ENCODE results near the gene ESPNL. TPM values are rescaled to one million over a fixed set of nuclear protein-coding genes. Genes with fewer than 3 reads are reported as not detected.

Gene ESPNL
- total RNA-seq, 4 donors from 2014 or later, result 0.27 to 2.5 TPM; not detected in 2

- TF ChIP-seq POLR2A (IDR thresholded peaks at IDR 0.05), result no peak
- no peak for TF ChIP-seq CTCF (IDR thresholded peaks at IDR 0.05)
- Histone ChIP-seq H3K9me3 (no peaks in the 10 kb centered on the region), H3K4me3 (no peak overlapping the region), H3K4me1 (peaks cover 0 to 8% (median 0%) of the 10 kb centered on the region in 4 donors), H3K27me3 (no peaks in the 10 kb centered on the region), H3K36me3 (peaks cover 0 to 60% (median 0%) of the 10 kb centered on the region in 3 donors), H3K27ac (no peak overlapping the region)
- DNase-seq, result no peak
Observed at GRCh38 chr2:238171575-238172187, 71.5 kb downstream of the ESPNL start.

- Histone ChIP-seq H3K4me3 (no peak overlapping the region), H3K36me3 (peaks cover 0 to 68% (median 0%) of the 10 kb centered on the region in 3 donors), H3K27ac (no peak overlapping the region), H3K27me3 (no peaks in the 10 kb centered on the region), H3K9me3 (no peaks in the 10 kb centered on the region), H3K4me1 (peaks cover 0 to 8% (median 0%) of the 10 kb centered on the region in 4 donors)
- TF ChIP-seq POLR2A (IDR thresholded peaks at IDR 0.05), result no peak
- no peak for TF ChIP-seq CTCF (IDR thresholded peaks at IDR 0.05)
- no peak for DNase-seq
Observed at GRCh38 chr2:238172439-238172838, 72.3 kb downstream of the ESPNL start.

DNA sequence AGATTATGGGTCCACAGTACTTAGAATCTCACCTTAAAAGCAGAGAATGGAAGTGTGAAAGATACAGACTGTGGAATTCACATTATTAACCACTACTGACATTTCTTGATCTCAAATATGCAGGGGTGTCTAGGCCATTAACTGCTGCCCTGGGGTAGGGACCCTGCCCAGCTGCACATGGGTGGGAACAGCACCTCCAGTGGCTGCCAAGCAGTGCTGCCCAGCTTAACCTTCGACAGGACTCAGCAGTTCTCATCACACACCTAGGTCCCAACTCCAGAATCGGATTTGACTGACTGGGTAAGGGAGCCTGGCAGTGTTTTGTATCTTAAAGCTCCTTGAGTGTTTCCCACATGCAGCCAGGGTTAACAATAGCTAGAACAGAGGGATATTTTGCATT, 73.6 kb downstream of the ESPNL start:
- no peak overlapping the region for H3K4me3 ChIP-seq
- peaks cover 0 to 8% (median 0%) of the 10 kb centered on the region in 4 donors for H3K4me1 ChIP-seq
- H3K27me3 ChIP-seq, result no peaks in the 10 kb centered on the region
- TF ChIP-seq POLR2A (IDR thresholded peaks at IDR 0.05), result no peak
- DNase-seq, result no peak
- no peaks in the 10 kb centered on the region for H3K9me3 ChIP-seq
- peaks cover 0 to 79% (median 0%) of the 10 kb centered on the region in 3 donors for H3K36me3 ChIP-seq
- no peak overlapping the region for H3K27ac ChIP-seq

DNA sequence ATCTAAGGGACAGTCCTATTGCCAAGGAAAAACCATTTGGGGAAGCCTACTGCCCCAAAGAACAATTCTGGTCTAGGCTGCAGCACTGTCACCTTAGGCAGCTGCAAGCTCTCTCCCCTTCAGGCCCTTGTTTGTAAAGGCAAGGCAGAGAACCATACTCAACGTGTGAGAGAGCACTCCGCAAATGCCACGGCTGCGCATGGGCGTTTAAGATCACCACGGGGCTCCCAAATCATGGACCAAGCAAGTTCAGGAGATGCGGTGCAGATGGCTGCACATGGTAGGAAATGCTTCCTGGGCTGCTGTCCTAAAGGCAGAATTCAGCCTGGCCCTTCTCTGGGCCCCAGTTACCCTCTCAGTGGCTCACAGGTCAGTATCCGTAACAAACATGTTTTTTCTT, 74.2 kb downstream of the ESPNL start:
- no peak overlapping the region for H3K27ac ChIP-seq
- H3K9me3 ChIP-seq, result no peaks in the 10 kb centered on the region
- no peaks in the 10 kb centered on the region for H3K27me3 ChIP-seq
- DNase-seq, result no peak
- peaks cover 0 to 8% (median 0%) of the 10 kb centered on the region in 4 donors for H3K4me1 ChIP-seq
- TF ChIP-seq POLR2A (IDR thresholded peaks at IDR 0.05) (no peak), CTCF (IDR thresholded peaks at IDR 0.05) (no peak)
- H3K36me3 ChIP-seq, result peaks cover 0 to 79% (median 0%) of the 10 kb centered on the region in 3 donors
- no peak overlapping the region for H3K4me3 ChIP-seq

- H3K4me1 ChIP-seq, result peaks cover 0 to 5% (median 0%) of the 10 kb centered on the region in 4 donors
- no peak overlapping the region for H3K4me3 ChIP-seq
- no peaks in the 10 kb centered on the region for H3K9me3 ChIP-seq
- H3K27me3 ChIP-seq, result no peaks in the 10 kb centered on the region
- H3K27ac ChIP-seq, result no peak overlapping the region
- peaks cover 0 to 79% (median 0%) of the 10 kb centered on the region in 3 donors for H3K36me3 ChIP-seq
- DNase-seq, result no peak
- TF ChIP-seq POLR2A (IDR thresholded peaks at IDR 0.05), result no peak
- no peak for TF ChIP-seq CTCF (IDR thresholded peaks at IDR 0.05)
Observed at GRCh38 chr2:238174701-238175100, 74.6 kb downstream of the ESPNL start.

DNA sequence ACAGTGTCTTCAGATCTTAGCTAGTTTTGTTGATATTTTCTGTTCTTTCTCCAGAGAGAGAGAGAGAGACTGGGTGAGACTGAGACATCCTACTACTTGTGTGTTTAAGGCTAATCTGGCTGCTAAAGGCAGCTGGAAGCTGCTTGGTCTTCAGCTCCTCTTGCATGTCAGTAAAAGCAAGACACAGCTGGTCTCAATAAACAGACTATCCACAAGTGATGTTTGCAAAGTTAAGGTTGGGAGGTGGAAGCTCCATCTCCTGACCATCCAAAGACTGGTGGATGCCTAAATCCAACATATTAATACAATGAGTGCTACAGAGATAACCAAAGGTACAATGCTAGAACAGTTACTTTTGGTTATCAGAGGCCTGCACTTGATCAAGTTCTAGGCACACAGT, 76.5 kb downstream of the ESPNL start:
- no peaks in the 10 kb centered on the region for H3K4me1 ChIP-seq
- H3K27ac ChIP-seq, result peak overlapping the region in 2 of 4 donors; percentile 12 to 56
- H3K4me3 ChIP-seq, result no peak overlapping the region
- TF ChIP-seq CTCF (IDR thresholded peaks at IDR 0.05) (no peak), POLR2A (IDR thresholded peaks at IDR 0.05) (no peak)
- peaks cover 0 to 85% (median 0%) of the 10 kb centered on the region in 3 donors for H3K36me3 ChIP-seq
- no peaks in the 10 kb centered on the region for H3K9me3 ChIP-seq
- DNase-seq, result no peak
- H3K27me3 ChIP-seq, result no peaks in the 10 kb centered on the region
